Left renal cortex interstitium (tissue), 4 donors: ENCODE results near the gene GPR150. TPM values are rescaled to one million over a fixed set of nuclear protein-coding genes. Genes with fewer than 3 reads are reported as not detected.
A peak's percentile ranks its signal among the peaks of the same experiment; 100 is the strongest.

Experiments
- DNase-seq, 4 donors: peaks; one replicate each; pipeline ENCODE4 v3.0.0-alpha.2; 2013; ENCODE audit warnings: low read depth in 4 of 4, low spot score in 2 of 4, missing footprints in 1 of 4
- polyA plus RNA-seq, 4 donors: library from polyadenylated mRNA; unstranded; fragments of 120-200 nt; gene quantifications; one replicate each; pipeline ENCODE4 v1.2.1, GENCODE V29; 2013; ENCODE audit not compliant: insufficient read length in 4 of 4

Gene GPR150
- polyA plus RNA-seq, 4 donors: 0.08 TPM; not detected in 3

DNA sequence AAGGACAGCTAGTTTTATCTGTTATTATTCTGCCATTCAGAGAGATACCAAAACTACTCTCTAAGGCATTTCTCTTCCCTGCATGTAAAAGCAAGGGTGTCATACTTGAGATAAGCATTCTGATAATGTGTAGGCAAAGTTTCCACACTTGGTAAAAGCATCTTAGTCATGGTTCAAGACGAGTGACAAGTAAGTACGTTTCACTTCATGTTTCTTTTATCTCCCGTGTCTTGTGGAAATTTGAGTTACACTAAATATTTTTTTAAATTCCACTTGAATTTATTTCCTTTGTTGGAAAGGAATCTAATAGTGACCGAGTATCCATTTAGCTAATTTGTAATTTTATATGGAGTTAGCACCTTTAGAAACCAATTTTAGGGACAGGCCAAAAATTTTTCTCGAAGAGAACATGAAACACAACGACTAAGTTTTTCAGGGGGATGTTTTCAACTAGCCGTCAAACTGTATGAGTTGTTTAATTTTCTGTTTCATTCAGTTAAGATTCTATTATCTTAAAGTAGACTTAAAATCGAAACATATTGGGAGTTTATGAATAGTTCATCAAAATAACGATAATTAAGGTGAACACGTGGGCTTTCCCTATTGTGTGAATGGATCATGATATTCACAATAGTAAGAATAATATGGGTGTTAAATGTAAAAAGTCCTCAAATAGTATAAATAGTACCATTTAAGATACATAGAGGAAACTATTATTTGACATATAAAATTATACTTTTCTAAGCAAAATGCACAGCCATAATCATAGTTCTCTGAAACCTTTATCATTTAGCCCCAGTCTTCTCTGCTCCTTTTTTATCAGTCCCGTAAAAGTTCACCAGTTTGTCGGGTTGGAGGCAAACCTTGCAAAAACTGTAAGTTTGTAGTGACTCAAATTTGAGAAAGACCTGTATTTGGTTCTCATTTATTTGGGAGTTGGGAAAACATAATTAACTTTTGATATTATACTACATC is 28.3 kb downstream of the GPR150 start:
- DNase-seq: no peak

DNA sequence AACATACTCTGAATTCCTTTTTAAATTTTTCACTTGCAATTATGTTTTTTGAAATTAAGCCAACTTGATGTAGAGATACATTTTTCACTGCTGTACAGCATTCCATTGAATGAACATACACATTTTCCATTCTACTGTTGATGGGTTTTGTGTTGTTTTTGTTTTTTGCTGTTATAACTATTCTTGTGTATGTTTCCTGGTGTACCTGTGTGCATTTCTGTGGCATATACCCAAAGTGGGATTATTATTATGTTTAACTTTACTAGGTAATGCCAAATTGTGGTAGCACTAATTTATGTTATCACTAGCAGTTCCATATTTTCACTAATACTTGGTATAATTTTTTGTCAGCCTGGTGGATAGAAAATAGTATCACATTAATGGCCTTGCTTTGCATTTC is 29.4 kb downstream of the GPR150 start:
- no peak for DNase-seq

- DNase-seq: no peak
Measured at GRCh38 chr5:95649842-95650620, 30.1 kb downstream of the GPR150 start.

DNA sequence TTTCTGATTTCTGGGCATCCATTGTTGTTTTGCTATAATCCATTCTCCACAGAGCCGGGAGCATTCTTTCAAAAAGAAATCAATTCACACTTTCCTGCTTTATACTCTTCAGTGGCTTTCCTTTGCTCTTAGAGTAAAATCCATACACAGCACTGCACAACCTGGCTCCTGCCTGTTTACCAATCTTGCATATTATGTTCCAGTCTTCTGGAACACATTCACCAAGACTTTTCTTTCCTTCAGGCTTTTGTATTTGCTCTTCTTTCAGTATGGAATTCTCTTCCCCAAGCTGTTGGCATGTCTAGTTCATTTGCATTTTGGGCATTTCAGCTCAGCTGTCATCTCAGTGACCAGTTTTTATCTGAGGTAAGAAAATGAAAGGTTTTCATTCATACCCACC is 33.0 kb downstream of the GPR150 start:
- no peak for DNase-seq

DNA sequence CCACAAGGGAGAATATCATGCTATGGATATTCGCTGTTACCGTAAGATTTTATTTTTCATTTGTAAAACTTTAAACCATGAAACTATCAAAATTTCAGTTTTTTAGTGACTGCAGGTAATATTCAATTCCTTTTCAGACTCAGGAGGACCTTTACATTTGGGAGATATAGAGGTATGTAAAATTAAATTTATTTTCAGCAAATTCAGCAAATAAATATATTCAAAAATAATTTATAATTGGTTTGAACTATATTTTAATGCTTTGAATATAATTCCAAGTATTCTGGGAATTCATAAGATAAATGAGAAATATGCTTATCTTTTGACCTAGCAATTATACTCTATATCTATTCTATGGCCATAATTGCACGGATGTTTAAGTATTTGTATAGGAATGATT is 34.3 kb downstream of the GPR150 start:
- no peak for DNase-seq

- no peak for DNase-seq
Measured at GRCh38 chr5:95655575-95655974, 35.7 kb downstream of the GPR150 start.

GRCh38 chr5:95660060-95660459 is 40.2 kb downstream of the GPR150 start:
- no peak for DNase-seq

DNA sequence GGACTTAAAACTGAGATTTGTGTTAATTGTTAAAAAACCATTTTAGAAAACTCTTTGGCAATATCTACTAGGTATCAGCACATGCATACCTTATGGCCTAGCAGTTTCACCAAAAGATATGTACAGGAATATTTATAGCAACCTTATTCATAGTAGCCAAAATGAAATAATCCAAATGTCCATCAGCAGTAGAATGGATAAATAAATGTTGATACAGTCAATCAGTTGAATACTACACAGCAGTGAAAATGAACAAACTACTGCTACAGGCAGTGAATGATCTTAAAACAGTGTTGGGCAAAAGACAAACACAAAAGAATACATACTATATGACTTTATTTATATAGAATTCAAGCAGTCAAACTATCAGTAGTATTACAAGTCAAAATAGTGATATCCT is 43.1 kb downstream of the GPR150 start:
- no peak for DNase-seq

DNA sequence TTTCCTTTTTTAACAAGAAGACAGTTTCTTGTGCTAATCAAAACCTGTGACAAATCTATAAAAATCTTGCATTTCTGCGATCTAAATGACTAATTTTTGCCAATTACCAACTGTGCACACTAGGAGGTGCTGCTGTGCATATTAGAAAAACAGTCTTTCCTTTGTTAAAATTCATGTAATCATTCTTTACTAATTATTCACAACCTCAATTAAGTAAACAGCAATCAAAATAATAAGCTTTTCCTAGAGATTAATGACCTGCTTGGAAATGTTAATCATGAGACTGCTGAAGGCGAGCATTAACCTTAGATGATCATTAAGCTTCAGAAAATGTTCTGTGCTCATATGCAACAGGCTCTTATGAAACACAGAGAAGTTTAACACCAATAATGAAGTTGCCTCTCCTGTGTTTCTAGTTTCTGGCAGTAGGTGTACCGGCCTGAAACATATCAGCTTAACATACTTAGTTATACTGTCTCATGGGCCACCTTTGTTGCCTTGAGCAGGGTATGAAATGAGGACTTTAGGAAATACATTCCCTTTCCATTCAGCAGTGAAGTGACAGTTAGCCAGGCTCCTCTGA is 44.4 kb downstream of the GPR150 start:
- DNase-seq: peak; percentile 22 to 45 (median 34)

- no peak for DNase-seq
Measured at GRCh38 chr5:95667061-95667618, 47.3 kb downstream of the GPR150 start.

DNA sequence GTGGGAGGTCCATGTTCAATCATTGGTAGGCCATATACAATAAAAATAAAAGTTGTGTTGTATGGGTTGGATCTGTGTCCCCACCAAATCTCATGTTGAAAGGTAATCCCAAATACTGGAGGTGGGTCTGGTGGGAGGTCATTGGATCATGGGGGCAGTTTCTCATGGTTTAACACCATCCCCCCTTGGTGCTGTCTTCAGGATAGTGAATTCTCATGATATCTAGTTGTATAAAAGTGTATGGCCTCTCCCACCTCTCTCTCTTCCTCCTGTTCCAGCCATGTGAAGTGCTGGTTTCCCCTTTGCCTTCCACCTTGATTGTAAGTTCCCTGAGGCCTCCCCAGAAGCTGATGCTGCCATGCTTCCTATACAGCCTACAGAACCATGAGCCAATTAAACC is 47.8 kb downstream of the GPR150 start:
- no peak for DNase-seq

- no peak for DNase-seq
Measured at GRCh38 chr5:95668216-95668615, 48.3 kb downstream of the GPR150 start.

DNA sequence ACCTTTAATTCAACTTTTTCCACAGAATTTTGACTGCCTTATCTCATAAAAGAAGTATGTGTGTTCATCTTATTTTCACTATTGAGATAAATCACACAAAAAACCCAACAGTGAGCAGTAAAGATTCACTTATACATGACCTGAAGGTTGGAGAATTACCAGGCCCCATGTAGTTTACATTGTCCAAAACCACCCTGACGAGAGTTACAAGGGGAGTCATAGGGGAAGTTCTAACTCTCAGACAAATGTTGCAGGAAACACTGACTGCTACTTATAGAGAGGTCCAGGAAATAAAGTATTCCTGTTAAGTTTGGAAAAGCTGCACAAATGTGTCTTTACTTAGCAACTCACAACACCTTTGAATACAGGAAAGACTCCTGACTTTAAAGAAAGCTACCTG is 48.8 kb downstream of the GPR150 start:
- DNase-seq: no peak

GRCh38 chr5:95669540-95669939 is 49.7 kb downstream of the GPR150 start:
- DNase-seq: no peak

DNA sequence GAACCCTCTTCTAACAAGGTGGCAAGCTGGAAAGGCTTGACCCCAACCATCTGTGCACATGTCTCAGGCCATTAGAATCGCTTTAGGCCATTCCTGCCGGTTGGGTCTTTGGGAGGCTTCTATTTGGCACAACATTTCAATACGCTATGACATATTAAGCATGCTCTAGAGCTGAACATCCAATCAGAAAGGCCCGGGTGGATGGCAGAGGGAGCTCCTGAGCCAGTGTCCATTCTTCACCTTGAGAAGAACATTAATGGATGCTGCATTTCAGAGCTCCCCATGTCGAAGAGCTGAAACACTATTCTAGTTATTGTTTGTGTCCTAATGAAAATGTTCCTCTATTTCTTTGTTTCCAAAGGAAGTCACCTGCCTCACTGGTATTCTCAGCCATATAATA is 50.1 kb downstream of the GPR150 start:
- no peak for DNase-seq

DNA sequence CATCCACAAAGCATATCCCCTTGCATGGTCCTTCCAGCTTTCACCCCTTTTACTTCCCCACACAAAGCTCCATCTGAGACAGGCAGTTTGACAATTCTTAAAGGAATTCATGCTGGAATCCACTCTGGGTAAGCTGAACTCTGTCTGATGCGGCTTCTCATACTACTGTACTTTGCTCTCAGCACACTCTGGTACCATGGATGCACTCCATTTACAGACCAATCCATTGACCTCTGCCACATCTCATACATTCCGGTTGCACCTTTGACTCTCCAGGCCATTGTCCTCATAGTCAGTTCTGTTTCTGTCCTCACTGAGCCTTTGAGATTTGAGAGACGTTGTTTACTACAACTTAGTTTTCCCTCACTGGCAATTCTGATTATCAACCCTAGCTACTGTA is 50.7 kb downstream of the GPR150 start:
- DNase-seq: no peak

Other genes with a start within 250 kb of the GPR150 start
- gene FAM81B, start 228.7 kb upstream of the GPR150 start, polyA plus RNA-seq: 1 to 10 TPM; 4.6 to 6.9 (median 5.4) TPM
- 100 to 1,000 TPM in 1 of 4 donors, 10 to 100 TPM in 3; 76.3 to 112 (median 88.5) TPM for gene SKIC3, start 65.1 kb upstream of the GPR150 start, polyA plus RNA-seq
- 10 to 100 TPM; 13.1 to 14.2 (median 13.7) TPM for gene ARSK, start 65.0 kb upstream of the GPR150 start, polyA plus RNA-seq
- gene RFESD, start 26.7 kb downstream of the GPR150 start, polyA plus RNA-seq: 1 to 10 TPM; 3.5 to 7.1 (median 4.9) TPM
- 1 to 10 TPM; 1.1 to 2.3 (median 1.9) TPM for gene SPATA9, start 62.9 kb downstream of the GPR150 start, polyA plus RNA-seq
- gene RHOBTB3, start 111.2 kb downstream of the GPR150 start, polyA plus RNA-seq: 10 to 100 TPM; 68.0 to 80.5 (median 70.6) TPM
- 10 to 100 TPM; 59.9 to 82.4 (median 64.5) TPM for gene GLRX, start 202.6 kb downstream of the GPR150 start, polyA plus RNA-seq